Neural progenitor cell (in vitro differentiated cells): ENCODE data around the gene LRRC28.

ENCODE experiments used
- EZH2phosphoT487 ChIP-seq: fragments of 200-600 bp; sonication (generic); IDR thresholded peaks from 2 replicates; pipeline ENCODE4 v1.6.1; 2017; ENCODE audit warnings: antibody characterized with exemption
- TF ChIP-seq, protein P1 (sequence below): fragments of 200-600 bp; sonication (generic); IDR thresholded peaks from 2 replicates; pipeline ENCODE4 v1.5.1; 2017; ENCODE audit warnings: antibody characterized with exemption, mild to moderate bottlenecking

DNA sequence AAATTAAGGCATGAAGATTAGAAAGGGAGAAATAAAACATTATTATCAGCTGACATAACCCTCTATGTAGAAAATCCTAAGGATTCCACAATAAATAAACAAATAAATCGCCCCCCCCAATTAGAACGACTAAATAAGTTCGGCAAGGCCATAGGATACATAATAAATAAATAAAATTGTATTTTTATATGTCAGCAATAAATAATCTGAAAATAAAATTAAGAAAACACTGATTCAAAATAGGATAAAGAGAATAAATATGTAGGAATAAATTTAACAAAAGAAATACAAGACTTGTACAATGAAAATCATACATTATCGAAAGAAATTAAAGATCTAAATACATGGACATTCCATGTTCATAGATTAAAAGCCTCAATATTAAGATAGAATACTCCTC, 7.0 kb upstream of the LRRC28 start:
- TF ChIP-seq, protein P1, sequence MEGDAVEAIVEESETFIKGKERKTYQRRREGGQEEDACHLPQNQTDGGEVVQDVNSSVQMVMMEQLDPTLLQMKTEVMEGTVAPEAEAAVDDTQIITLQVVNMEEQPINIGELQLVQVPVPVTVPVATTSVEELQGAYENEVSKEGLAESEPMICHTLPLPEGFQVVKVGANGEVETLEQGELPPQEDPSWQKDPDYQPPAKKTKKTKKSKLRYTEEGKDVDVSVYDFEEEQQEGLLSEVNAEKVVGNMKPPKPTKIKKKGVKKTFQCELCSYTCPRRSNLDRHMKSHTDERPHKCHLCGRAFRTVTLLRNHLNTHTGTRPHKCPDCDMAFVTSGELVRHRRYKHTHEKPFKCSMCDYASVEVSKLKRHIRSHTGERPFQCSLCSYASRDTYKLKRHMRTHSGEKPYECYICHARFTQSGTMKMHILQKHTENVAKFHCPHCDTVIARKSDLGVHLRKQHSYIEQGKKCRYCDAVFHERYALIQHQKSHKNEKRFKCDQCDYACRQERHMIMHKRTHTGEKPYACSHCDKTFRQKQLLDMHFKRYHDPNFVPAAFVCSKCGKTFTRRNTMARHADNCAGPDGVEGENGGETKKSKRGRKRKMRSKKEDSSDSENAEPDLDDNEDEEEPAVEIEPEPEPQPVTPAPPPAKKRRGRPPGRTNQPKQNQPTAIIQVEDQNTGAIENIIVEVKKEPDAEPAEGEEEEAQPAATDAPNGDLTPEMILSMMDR = no peak
- no peak for TF ChIP-seq EZH2phosphoT487
